Measurements from ENCODE around the gene CHN2.

The CHN2 gene

GRCh38 chr7:29457141-29457561 lies 262.6 kb downstream of the CHN2 start:
- DNase-seq (ENCODE audit: low read depth), result no peak
- H3K4me3 ChIP-seq (ENCODE audit: low read depth, low read length), result no peak overlapping the region
- TF ChIP-seq POLR2A (IDR thresholded peaks at IDR 0.05; ENCODE audit: extremely low read depth, insufficient read length) (no peak), CTCF (IDR thresholded peaks at IDR 0.05; ENCODE audit: low read depth, low read length) (no peak), MYC (IDR thresholded peaks at IDR 0.05; ENCODE audit: low read depth, low read length) (no peak)

GRCh38 chr7:29457565-29458011 lies 263.0 kb downstream of the CHN2 start:
- H3K4me3 ChIP-seq (ENCODE audit: low read depth, low read length), result no peak overlapping the region
- no peak for DNase-seq (ENCODE audit: low read depth)
- TF ChIP-seq MAX (IDR thresholded peaks at IDR 0.05; ENCODE audit: low read depth, low read length), result no peak
- no peak for TF ChIP-seq MYC (IDR thresholded peaks at IDR 0.05; ENCODE audit: low read depth, low read length)
- no peak for TF ChIP-seq POLR2A (IDR thresholded peaks at IDR 0.05; ENCODE audit: extremely low read depth, insufficient read length)
- TF ChIP-seq CTCF (IDR thresholded peaks at IDR 0.05; ENCODE audit: low read depth, low read length), result no peak

GRCh38 chr7:29458933-29459332 lies 264.4 kb downstream of the CHN2 start:
- H3K4me3 ChIP-seq (ENCODE audit: low read depth, low read length), result no peak overlapping the region
- DNase-seq (ENCODE audit: low read depth), result no peak
- TF ChIP-seq POLR2A (IDR thresholded peaks at IDR 0.05; ENCODE audit: extremely low read depth, insufficient read length) (no peak), MAX (IDR thresholded peaks at IDR 0.05; ENCODE audit: low read depth, low read length) (no peak), MYC (IDR thresholded peaks at IDR 0.05; ENCODE audit: low read depth, low read length) (no peak), CTCF (IDR thresholded peaks at IDR 0.05; ENCODE audit: low read depth, low read length) (no peak)

GRCh38 chr7:29459589-29459988 lies 265.0 kb downstream of the CHN2 start:
- no peak for DNase-seq (ENCODE audit: low read depth)
- no peak overlapping the region for H3K4me3 ChIP-seq (ENCODE audit: low read depth, low read length)
- TF ChIP-seq CTCF (IDR thresholded peaks at IDR 0.05; ENCODE audit: low read depth, low read length) (no peak), MYC (IDR thresholded peaks at IDR 0.05; ENCODE audit: low read depth, low read length) (no peak), MAX (IDR thresholded peaks at IDR 0.05; ENCODE audit: low read depth, low read length) (no peak), POLR2A (IDR thresholded peaks at IDR 0.05; ENCODE audit: extremely low read depth, insufficient read length) (no peak)

GRCh38 chr7:29461996-29462395 lies 267.4 kb downstream of the CHN2 start:
- no peak for TF ChIP-seq MAX (IDR thresholded peaks at IDR 0.05; ENCODE audit: low read depth, low read length)
- TF ChIP-seq POLR2A (IDR thresholded peaks at IDR 0.05; ENCODE audit: extremely low read depth, insufficient read length), result no peak
- no peak for TF ChIP-seq CTCF (IDR thresholded peaks at IDR 0.05; ENCODE audit: low read depth, low read length)
- no peak for TF ChIP-seq MYC (IDR thresholded peaks at IDR 0.05; ENCODE audit: low read depth, low read length)
- H3K4me3 ChIP-seq (ENCODE audit: low read depth, low read length), result no peak overlapping the region
- DNase-seq (ENCODE audit: low read depth), result no peak
